HuH-7 (cell line): Measurements from ENCODE around the gene TPP2.

ENCODE experiments used
- DNase-seq: peaks from one replicate; pipeline ENCODE4 v3.0.0; 2011; ENCODE audit warnings: low spot score

Gene TPP2

GRCh38 chr13:102596147-102597028, at the start of gene TPP2:
TSS of gene TPP2 (plus strand) at chr13:102596986. CDS start at chr13:102597039, 53 bp downstream.
- DNase-seq: peak; percentile 79

GRCh38 chr13:102548811-102549210, 48.0 kb upstream of the TPP2 start:
- DNase-seq: no peak

GRCh38 chr13:102550507-102550906, 46.3 kb upstream of the TPP2 start:
- no peak for DNase-seq

DNA sequence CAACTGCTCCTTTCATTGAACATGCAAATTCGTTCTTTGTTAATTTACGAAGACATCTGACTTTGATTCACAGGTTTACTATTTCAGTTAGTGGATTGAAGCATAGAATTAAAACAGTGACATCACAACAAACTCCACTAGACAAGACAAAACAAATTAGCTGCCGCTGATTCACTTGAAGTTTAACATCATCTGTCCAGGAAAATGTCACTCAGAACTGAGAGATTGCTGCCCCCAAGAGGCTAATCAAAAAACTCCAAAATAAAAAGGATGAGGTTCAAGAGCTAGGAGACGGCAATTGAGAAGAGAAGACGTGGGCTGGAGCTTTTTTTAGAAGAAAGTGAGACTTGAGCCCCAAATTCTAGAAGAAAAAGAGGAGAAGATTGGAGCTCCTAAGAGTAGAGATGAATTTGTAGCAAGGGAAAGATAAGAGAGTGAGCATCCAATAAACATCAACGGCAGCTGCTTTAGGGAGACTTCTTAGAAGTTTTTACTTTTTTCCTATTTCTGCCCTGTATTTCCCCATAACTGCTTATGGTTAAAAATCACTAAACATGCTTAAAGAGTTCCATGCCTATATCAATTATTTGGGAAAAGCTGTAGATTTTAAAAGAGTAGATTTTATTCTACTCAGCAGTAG, 40.8 kb upstream of the TPP2 start:
- DNase-seq: peak; percentile 1

DNA sequence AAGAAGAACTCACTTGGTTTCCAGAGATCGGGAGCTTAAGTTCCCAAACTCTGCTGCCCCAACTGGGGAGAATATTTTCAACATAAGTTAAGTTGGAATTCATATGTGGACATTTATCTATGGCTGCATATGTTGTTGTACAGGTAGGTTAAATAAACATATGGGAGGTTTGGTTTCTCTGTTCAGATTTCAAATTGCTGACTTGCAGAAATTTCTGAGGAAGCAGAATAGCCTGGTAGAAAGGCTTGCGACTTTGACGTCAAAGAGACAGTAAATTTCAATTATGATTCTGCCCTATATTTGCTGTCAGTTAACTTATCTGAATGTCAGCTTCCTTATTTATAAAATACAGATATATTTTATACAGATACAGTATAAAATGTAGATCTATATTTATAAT, 40.0 kb upstream of the TPP2 start:
- no peak for DNase-seq

DNA sequence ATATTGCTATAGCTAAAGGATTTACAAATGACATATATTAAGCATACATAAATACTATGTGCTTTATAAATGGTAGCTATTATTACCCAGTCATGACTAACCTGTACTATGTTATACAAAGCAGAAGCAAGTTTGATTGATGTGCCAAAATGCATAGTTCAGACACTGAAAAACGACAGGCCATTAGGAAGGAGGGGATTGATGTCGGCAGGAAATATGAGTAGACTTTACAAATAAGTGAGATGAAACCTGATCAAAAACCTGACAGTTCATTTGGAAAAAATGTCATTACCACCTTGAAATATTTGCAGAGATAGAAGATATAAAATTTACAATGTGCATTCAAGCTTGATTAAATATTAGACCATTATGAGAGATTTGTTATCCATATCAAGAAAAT, 38.8 kb upstream of the TPP2 start:
- DNase-seq: no peak

DNA sequence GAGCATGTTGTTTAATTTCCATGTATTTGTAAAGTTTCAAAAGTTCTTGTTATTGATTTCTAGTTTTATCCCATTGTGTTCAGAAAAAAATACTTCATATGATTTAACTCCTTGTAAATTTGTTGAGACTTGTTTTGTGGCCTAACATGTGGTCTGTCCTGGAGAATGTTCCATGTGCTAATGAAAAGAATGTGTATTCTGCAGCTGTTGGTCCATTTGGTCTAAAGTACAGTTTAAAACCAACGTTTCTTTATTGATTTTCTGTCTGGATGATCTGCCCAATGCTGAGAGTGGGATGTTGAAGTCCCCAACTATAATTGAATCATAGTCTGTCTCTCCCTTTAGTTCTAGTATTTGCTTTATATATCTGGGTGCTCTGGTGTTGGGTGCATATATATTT, 34.9 kb upstream of the TPP2 start:
- DNase-seq: no peak

DNA sequence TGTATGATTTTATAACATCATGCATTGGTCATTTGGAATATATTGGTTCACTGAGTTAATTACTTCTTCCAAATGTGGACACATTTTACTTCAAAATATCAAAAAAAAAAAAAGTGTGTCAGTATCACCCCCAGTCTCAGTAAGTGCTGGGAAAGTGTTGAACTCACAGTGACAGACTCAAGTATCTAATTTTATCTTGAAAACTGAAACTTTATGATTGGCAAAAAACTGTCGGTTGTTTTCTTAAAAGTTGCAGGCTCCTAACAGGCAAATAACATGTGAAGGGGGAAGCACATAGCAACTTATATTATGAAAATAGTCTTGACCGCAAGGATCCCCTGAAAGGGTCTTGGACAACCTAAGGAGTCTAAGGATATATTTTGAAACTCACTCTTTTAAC, 33.5 kb upstream of the TPP2 start:
- DNase-seq: no peak

- no peak for DNase-seq
Observed at GRCh38 chr13:102564564-102564963, 32.2 kb upstream of the TPP2 start.

- DNase-seq: no peak
Observed at GRCh38 chr13:102566513-102566912, 30.3 kb upstream of the TPP2 start.

- DNase-seq: no peak
Observed at GRCh38 chr13:102567857-102568256, 28.9 kb upstream of the TPP2 start.

DNA sequence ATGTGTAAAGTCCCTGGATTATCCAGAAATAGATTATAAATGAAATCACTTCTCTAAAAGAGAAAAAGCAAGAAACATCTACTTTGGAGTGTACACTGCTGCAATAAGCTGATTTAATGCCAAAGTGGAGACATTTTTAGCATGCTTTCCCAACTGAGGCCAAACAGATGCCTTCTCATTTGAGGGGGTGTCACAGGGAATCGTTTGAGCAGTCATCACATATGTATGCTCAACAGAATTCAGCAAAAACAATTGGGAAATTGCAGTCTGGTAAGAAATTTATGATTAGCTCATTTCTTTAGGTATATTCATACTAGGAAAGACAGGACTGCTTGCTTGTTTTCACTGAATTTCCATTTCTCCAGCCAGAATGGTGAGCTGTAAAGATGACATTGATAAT, 27.3 kb upstream of the TPP2 start:
- no peak for DNase-seq

DNA sequence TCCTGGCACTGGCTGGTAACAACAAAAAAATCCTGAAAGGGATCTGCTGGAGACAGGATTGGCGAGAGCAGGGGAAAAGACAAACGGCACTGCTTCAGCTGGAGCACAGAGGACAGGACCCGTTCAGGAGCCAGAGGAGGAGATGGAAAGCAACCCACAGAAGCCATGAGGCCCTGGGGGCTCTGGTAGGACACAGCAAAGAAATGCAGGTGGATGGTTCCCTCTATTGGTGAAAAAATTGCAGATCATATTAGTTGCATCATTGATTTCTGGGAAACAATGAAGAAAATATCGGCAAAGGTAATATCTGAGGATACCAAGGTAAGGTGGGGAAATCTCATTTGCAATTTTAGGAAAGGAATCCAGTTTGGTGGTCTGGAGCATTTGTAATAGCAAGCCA, 25.7 kb upstream of the TPP2 start:
- no peak for DNase-seq

DNA sequence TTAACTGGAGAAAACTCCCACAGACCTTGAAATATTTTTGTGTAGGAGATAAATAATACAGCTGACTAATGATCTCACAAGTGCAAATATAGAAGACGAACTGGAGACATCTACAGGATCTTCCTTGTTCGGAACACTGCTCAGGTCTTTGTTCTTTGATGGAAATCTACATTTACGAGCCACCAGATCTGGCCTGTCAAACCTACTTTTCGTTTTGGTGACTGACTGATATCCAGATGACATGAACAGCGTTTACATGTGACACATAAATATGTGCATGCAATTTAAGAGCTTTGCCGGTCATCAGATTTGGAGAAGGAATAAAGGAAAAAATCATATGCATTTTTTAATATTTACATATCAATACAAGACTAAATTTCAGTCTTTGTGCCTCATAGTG, 24.5 kb upstream of the TPP2 start:
- no peak for DNase-seq

DNA sequence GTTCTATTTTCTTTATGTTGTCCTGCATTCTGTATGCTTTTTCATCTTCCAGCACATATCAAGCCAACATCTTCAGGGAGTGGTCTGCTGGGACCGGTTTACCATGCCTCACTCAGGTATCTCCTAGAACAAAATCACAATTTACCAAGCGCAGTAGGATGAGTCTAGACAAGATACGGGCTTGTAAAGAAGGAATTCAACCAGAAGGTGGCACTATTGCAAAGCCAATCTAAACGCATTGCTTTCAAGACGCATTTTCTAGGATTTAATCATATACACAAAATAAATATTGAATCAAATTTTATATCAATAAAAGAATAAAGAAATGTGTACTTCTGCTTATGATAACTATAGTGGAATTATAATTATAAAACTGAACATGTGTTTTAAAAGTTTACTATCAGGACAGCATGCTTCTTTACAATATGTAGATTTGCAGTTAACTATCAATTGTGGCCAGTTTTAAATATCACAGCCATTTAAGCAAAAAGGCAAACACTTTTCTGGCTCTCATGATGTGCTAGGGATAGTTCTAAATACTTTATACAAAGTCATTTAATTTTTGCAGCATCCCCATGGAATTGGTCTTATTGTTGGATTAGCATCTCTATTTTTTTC, 16.1 kb upstream of the TPP2 start:
- no peak for DNase-seq

- no peak for DNase-seq
Observed at GRCh38 chr13:102582256-102582655, 14.5 kb upstream of the TPP2 start.

DNA sequence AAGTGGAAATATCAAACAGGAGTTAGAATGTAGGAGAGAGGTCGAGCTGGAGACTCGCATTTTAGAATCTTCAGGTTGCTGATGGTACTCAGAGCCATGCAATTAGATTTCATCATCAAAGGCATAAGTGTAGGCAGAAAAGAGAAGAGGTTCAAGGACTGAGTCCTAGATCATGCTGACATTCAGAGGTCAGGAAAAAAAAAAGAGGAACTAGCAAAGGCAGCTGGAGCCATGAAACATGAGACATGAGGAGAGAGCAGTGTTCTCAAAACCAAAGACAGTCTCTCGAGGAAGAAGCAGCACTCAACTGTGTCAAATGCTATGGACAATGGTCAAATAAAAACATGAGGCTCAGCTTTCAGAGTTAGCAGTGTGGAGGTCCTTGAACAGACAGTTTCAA, 12.4 kb upstream of the TPP2 start:
- no peak for DNase-seq

DNA sequence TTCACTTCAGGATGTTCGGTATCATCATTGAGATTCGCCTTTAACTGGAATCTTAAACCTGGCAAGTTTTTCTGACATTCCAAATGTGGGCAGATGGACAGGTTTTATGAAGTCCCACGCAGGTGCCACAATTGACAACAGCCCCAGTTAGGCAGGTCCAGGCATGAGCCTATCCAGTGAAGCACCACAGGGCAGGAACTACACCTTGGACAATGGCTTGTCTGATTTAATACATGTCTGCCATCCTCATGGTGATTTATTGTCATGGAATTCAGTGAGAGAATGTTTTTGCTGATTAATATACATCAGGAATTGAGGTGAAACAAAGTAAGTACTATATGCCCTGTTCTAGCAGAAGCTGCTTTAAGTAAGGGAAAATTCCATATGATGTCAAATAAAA, 10.2 kb upstream of the TPP2 start:
- no peak for DNase-seq

DNA sequence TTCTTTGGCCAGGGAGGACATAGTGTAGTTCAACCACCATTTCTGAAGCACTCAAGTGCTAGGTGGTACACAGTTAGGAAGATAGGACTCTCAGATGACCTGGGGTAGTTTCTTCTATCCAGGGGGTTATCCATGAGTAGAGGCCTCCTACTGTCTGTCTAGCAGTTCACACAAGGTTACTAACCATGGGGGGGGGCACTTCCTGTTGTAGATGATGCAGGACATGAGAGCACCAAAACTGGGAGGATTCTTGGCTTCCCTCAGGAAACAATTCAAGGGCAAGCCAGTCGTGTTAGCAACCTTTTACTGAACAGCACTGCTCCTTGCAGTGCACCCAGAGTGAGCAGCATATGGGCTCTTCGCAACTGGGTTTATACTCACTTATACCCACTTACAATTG, 8.9 kb upstream of the TPP2 start:
- DNase-seq: no peak

- no peak for DNase-seq
Observed at GRCh38 chr13:102589301-102589822, 7.4 kb upstream of the TPP2 start.

- peak; percentile 18 for DNase-seq
Observed at GRCh38 chr13:102591988-102592781, 4.6 kb upstream of the TPP2 start.

DNA sequence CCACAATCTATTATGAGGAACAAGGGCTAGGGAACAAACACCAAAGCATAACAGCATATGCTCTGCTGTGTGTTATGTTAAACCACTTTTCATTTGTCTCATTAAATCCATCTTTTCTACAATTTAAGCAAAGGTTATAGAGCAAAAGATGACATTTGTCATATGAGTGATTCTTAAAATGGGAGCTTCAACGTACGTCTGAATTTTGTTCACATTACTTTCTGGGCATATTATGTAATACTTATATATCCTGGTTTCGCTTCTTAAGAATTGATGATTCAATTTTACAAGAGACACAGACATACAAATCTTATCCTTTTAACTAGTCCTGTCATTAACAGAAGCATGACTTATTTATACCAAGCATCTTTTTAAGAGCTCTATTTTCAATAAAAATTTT, 3.3 kb upstream of the TPP2 start:
- no peak for DNase-seq
